Measurements from ENCODE around the gene KIRREL1. TPM values are rescaled to one million over a fixed set of nuclear protein-coding genes. Genes with fewer than 3 reads are reported as not detected.

The KIRREL1 gene
- total RNA-seq, 1 experiment from 2014 or later: 30.5 TPM

GRCh38 chr1:157992031-157992832, 1.2 kb upstream of the KIRREL1 start:
- Mint-ChIP-seq H3K27me3 (ENCODE audit: low read depth) (peaks cover 12% of the 10 kb centered on the region), H3K4me3 (peak overlapping the region; percentile 87 to 96), H3K36me3 (ENCODE audit: insufficient read depth in 1 of 3, low read depth in 3 of 3) (0 out of 7 replicates have a peak, but pooled peaks cover 0 to 2% (median 0%) of the 10 kb centered on the region in 3 experiments), H3K27ac (no peak overlapping the region), H3K9me3 (peaks cover 0 to 2% of the 10 kb centered on the region in 2 experiments; a peak in 1 of 5 replicates), H3K4me1 (peaks cover 25 to 42% of the 10 kb centered on the region in 2 experiments)
- Histone ChIP-seq H4K5ac (ENCODE audit: insufficient read length, low read depth, low read length) (no peak overlapping the region), H3K4me1 (ENCODE audit: insufficient read depth, low read length) (peaks cover 14% of the 10 kb centered on the region; the same call in 1 of the 2 replicates), H3K9me3 (ENCODE audit: control insufficient read depth, low read depth, low read length) (no peaks in the 10 kb centered on the region), H3K14ac (ENCODE audit: insufficient read depth, low read length) (no peak overlapping the region), H2AK5ac (ENCODE audit: insufficient read length, low read length) (no peak overlapping the region), H3K9ac (ENCODE audit: extremely low read depth, insufficient read length, low read length) (no peak overlapping the region), H3K23me2 (ENCODE audit: insufficient read length, low read depth, low read length, poor library complexity, severe bottlenecking) (peaks cover 9% of the 10 kb centered on the region), H2BK5ac (ENCODE audit: insufficient read length, low read length) (no peak overlapping the region), H3T11ph (ENCODE audit: low read length) (no peak overlapping the region), H4K91ac (ENCODE audit: insufficient read length, low read depth, low read length) (no peak overlapping the region), H3K79me1 (ENCODE audit: insufficient read depth, low read depth, low read length, poor library complexity, severe bottlenecking) (no peaks in the 10 kb centered on the region), H3K4me2 (ENCODE audit: insufficient read depth, insufficient read length, low read length) (peak overlapping the region; percentile 54), H2BK20ac (ENCODE audit: low read depth, low read length, poor library complexity, severe bottlenecking) (no peak overlapping the region), H2BK120ac (ENCODE audit: low read depth, low read length, poor library complexity, severe bottlenecking) (no peak overlapping the region), H2BK15ac (ENCODE audit: low read depth, low read length) (no peak overlapping the region), H3K18ac (ENCODE audit: insufficient read length, low read depth, low read length) (no peak overlapping the region), H3K27me3 (ENCODE audit: insufficient read depth, low read length) (no peaks in the 10 kb centered on the region), H4K20me1 (ENCODE audit: control insufficient read depth, insufficient read depth, insufficient read length) (no peaks in the 10 kb centered on the region), H3K23ac (ENCODE audit: insufficient read length, low read depth, low read length) (no peak overlapping the region), H3K79me2 (ENCODE audit: insufficient read depth, low read length) (peaks cover 19% of the 10 kb centered on the region; the same call in 1 of the 2 replicates), H3K27ac (ENCODE audit: insufficient read length, low read depth, low read length) (no peak overlapping the region), H4K8ac (replicated peaks; ENCODE audit: insufficient read length, low read depth, low read length) (no peak overlapping the region), H2BK12ac (ENCODE audit: insufficient read length, low read depth, low read length) (no peak overlapping the region), H3K56ac (ENCODE audit: insufficient read length, low read depth, low read length) (no peak overlapping the region), H3K4ac (ENCODE audit: low read depth, low read length) (no peak overlapping the region), H2AFZ (ENCODE audit: low read length) (no peak overlapping the region)
- WGBS (ENCODE audit: extremely low coverage, insufficient read length, low lambda C conversion rate): no CpG with 5 or more reads among the region's 10 CpGs
- peak; percentile 94 for TF ChIP-seq CTCF (conservative IDR thresholded peaks at IDR 0.05)
- peak; percentile 73 for DNase-seq

All from H9 (cell line).